Panc1 (cell line): ENCODE results near the gene PCMT1.

Experiments used
- CTCF ChIP-seq: fragments of 450-650 bp; IDR thresholded peaks from 2 replicates; pipeline ENCODE4 v1.5.1; 2017; ENCODE audit warnings: mild to moderate bottlenecking
- POLR2AphosphoS5 ChIP-seq: IDR thresholded peaks from 2 replicates; pipeline ENCODE4 v1.6.1; 2012; ENCODE audit warnings: mild to moderate bottlenecking, low read depth, low read length, moderate library complexity
- SIN3A ChIP-seq: IDR thresholded peaks from 2 replicates; pipeline ENCODE4 v1.6.1; 2012; ENCODE audit warnings: low read depth, mild to moderate bottlenecking, low read length, moderate library complexity, borderline replicate concordance; ENCODE audit not compliant: insufficient read depth
- TCF7L2 ChIP-seq: IDR thresholded peaks from 2 replicates; pipeline ENCODE4 v1.6.1; 2011; ENCODE audit warnings: mild to moderate bottlenecking, low read depth, low read length, inconsistent platforms
- TF ChIP-seq, protein P1 (sequence below), 2 experiments: IDR thresholded peaks; 2 replicates each; pipeline ENCODE4 v1.6.1; 2011 to 2012; ENCODE audit warnings: low read depth in 2 of 2, control low read depth in 1 of 2, low read length in 1 of 2, mild to moderate bottlenecking in 1 of 2, moderate library complexity in 1 of 2; ENCODE audit not compliant: insufficient read depth in 1 of 2

DNA sequence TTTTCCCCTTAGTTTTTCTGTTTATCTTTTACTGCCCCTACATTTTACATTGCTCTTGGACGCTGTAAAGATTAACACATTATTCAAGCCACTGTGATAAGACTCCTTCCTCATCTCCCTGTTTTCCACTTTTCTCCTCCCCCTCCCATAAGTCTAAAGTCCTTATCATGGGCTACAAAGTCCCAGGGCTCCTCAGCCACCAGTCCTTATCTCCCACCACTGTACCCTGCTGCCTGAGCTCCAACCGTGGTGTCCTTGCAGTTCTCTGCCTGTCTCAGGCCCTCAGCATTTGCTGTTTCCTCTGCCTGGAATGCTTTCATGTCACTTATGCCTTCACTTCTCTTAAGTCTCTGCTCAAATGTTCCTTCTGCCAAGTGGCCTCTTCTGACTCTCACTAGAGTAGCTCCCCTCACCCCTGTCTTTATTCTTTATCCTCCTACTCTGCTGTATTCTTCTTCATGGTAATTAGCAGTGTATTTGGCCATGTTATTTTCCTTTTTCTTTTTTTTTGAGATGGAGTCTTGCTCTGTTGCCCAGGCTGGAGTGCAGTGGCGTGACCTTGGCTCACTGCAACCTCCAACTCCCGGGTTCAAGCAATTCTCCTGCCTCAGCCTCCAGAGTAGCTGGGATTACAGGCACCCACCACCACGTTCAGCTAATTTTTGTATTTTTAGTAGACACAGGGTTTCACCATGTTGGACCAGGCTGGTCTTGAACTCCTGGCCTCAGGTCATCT lies 20.9 kb upstream of the PCMT1 start:
- TF ChIP-seq CTCF: no peak
- TF ChIP-seq POLR2AphosphoS5: no peak
- TF ChIP-seq SIN3A: no peak
- no peak for TF ChIP-seq TCF7L2
- TF ChIP-seq, protein P1, sequence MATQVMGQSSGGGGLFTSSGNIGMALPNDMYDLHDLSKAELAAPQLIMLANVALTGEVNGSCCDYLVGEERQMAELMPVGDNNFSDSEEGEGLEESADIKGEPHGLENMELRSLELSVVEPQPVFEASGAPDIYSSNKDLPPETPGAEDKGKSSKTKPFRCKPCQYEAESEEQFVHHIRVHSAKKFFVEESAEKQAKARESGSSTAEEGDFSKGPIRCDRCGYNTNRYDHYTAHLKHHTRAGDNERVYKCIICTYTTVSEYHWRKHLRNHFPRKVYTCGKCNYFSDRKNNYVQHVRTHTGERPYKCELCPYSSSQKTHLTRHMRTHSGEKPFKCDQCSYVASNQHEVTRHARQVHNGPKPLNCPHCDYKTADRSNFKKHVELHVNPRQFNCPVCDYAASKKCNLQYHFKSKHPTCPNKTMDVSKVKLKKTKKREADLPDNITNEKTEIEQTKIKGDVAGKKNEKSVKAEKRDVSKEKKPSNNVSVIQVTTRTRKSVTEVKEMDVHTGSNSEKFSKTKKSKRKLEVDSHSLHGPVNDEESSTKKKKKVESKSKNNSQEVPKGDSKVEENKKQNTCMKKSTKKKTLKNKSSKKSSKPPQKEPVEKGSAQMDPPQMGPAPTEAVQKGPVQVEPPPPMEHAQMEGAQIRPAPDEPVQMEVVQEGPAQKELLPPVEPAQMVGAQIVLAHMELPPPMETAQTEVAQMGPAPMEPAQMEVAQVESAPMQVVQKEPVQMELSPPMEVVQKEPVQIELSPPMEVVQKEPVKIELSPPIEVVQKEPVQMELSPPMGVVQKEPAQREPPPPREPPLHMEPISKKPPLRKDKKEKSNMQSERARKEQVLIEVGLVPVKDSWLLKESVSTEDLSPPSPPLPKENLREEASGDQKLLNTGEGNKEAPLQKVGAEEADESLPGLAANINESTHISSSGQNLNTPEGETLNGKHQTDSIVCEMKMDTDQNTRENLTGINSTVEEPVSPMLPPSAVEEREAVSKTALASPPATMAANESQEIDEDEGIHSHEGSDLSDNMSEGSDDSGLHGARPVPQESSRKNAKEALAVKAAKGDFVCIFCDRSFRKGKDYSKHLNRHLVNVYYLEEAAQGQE (IDR thresholded peaks at IDR 0.05; ENCODE audit: insufficient read depth in 1 of 2, low read depth in 2 of 2, low read length in 1 of 2): no peak
